GM12878 (cell line): ENCODE results near the gene THOC7. TPM values are rescaled to one million over a fixed set of nuclear protein-coding genes. Genes with fewer than 3 reads are reported as not detected.
A peak's percentile ranks its signal among the peaks of the same experiment; 100 is the strongest.

ENCODE experiments used
- CREM ChIP-seq: IDR thresholded peaks from 2 replicates; pipeline ENCODE4 v1.6.1; 2014; ENCODE audit warnings: antibody characterized with exemption, low read depth
- EGR1 ChIP-seq, 2 experiments: IDR thresholded peaks; 1 replicate in 1 of 2; 2 replicates in 1 of 2; pipeline ENCODE4 v1.6.1; 2011 to 2012; ENCODE audit warnings: low read depth in 2 of 2, low read length in 2 of 2, borderline replicate concordance in 1 of 2, mild to moderate bottlenecking in 1 of 2, moderate library complexity in 1 of 2
- GATAD2B ChIP-seq: fragments of 450-650 bp; conservative IDR thresholded peaks from 2 replicates; pipeline ENCODE4 v1.6.1; 2017; ENCODE audit warnings: low read depth, mild to moderate bottlenecking, moderate library complexity
- MTA2 ChIP-seq: fragments of 450-650 bp; IDR thresholded peaks from 2 replicates; pipeline ENCODE4 v1.6.1; 2016; ENCODE audit warnings: low read depth, mild to moderate bottlenecking, moderate library complexity
- NR2C2 ChIP-seq: IDR thresholded peaks from 2 replicates; pipeline ENCODE4 v1.6.1; 2011; ENCODE audit warnings: borderline replicate concordance, low read depth; ENCODE audit not compliant: control insufficient read depth, insufficient read length
- POLR2AphosphoS5 ChIP-seq: IDR thresholded peaks from 2 replicates; pipeline ENCODE4 v1.6.1; 2011; ENCODE audit warnings: mild to moderate bottlenecking, low read length, inconsistent platforms
- RB1 ChIP-seq: fragments of 450-650 bp; formaldehyde crosslinking; IDR thresholded peaks from 2 replicates; pipeline ENCODE4 v1.6.1; 2017; ENCODE audit warnings: mild to moderate bottlenecking, borderline replicate concordance
- SMAD5 ChIP-seq: IDR thresholded peaks from 2 replicates; pipeline ENCODE4 v1.6.1; 2016; ENCODE audit warnings: antibody characterized with exemption, low read depth
- TARDBP ChIP-seq: IDR thresholded peaks from 2 replicates; pipeline ENCODE4 v1.6.1; 2016; ENCODE audit warnings: borderline replicate concordance
- TCF3 ChIP-seq: IDR thresholded peaks from 2 replicates; pipeline ENCODE4 v1.6.1; 2012; ENCODE audit warnings: low read depth, mild to moderate bottlenecking, low read length, borderline replicate concordance; ENCODE audit not compliant: insufficient read depth
- ZBED1 ChIP-seq: IDR thresholded peaks from 2 replicates; pipeline ENCODE4 v1.6.1; 2016; ENCODE audit warnings: borderline replicate concordance
- polyA plus RNA-seq, 11 experiments: library from polyadenylated mRNA; depleted of rRNA in 4 of 11; unstranded in 6 of 11; stranded (reverse) in 5 of 11; fragments of >200 nt; fragmentation: Nextera tagmentation in 4 of 11; fragmentation: Illumina TruSeq in 1 of 11; extraction: Ambion mirVana in 4 of 11; extraction: Trizol in 1 of 11; gene quantifications; 1 replicate in 1 of 11; 2 replicates in 10 of 11; pipeline versions ENCODE4 v1.2.1 to v1.2.3, GENCODE V29; 2011 to 2016; ENCODE audit warnings: inconsistent platforms in 2 of 11, missing spikeins in 2 of 11, low read depth in 1 of 11
- total RNA-seq, 4 experiments: library from RNA; depleted of rRNA in 3 of 4; stranded (reverse); fragments of >200 nt in 3 of 4; fragmentation: Illumina TruSeq in 1 of 4; extraction: Trizol in 1 of 4; gene quantifications; 2 replicates each; pipeline versions ENCODE4 v1.2.1 to v1.2.3, GENCODE V29; 2013 to 2021
- TF ChIP-seq, protein P1 (sequence below): IDR thresholded peaks from 2 replicates; pipeline ENCODE4 v1.6.1; 2012; ENCODE audit warnings: improper control_type of control experiment, low read depth, low read length; ENCODE audit not compliant: insufficient replicate concordance
- TF ChIP-seq, protein P2 (sequence below): IDR thresholded peaks from 2 replicates; pipeline ENCODE4 v1.6.1; 2012; ENCODE audit warnings: low read length, inconsistent platforms
- TF ChIP-seq, protein P3 (sequence below): fragments of 450-650 bp; IDR thresholded peaks from 2 replicates; pipeline ENCODE4 v1.6.1; 2018; ENCODE audit warnings: borderline replicate concordance, mild to moderate bottlenecking; ENCODE audit not compliant: partially characterized antibody
- TF ChIP-seq, protein P4 (sequence below): fragments of 450-650 bp; conservative IDR thresholded peaks from 2 replicates; pipeline ENCODE4 v1.6.1; 2017; ENCODE audit warnings: mild to moderate bottlenecking, moderate library complexity

THOC7 gene
- total and polyA plus RNA-seq, 10 of the 15 experiments (the other 5 are each of a cell fraction or from before 2014, with no cell fraction given) = 61.7 to 269 (median 138) TPM

DNA sequence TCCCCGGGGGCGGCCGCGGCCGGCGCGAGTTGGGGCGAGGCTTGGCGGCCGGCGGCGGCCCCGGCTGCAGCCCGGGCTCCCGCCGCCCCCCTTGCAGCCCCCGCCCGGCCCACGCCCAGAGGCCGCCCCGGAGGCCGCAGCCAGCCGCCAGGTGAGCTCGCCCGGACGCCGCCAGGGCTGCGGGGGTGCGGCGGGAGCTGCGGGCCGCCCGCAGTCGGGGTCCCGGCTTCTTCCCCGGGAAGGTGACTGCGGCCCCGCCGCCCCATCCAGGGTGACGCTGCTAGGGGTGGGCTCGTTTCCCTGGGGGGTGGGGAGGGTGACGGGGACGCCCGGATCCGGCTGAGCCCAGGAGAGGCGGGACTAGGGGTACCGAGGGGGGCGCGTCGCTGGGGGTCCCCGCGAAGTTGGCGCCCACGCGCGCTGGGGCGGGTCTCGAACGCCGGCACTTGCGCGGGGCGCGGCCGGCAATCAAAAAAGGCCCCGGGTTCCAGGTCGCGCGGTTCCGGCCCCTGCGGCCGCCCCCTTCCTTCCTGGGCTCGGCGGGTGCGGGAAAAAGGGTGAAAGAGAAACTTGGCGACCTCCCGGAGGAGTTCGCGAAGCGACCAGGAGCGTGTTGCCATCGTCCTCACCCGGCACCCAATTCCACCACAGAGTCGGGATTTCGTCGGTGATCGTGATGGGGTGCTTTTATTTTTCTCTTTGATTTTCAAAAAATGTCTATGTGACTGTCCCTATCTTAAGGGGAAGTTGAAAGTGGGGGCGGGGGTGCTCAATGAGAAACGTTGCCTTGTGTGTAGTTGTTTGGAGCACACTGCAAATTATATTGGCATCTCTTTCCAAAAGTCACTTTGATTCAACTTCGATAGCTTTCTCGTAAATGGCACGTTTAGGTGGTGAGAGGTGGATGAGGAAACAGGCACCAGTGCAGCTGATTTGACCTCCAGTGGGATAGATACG lies 681 bp upstream of the THOC7 start (continued):
- TF ChIP-seq, protein P1, sequence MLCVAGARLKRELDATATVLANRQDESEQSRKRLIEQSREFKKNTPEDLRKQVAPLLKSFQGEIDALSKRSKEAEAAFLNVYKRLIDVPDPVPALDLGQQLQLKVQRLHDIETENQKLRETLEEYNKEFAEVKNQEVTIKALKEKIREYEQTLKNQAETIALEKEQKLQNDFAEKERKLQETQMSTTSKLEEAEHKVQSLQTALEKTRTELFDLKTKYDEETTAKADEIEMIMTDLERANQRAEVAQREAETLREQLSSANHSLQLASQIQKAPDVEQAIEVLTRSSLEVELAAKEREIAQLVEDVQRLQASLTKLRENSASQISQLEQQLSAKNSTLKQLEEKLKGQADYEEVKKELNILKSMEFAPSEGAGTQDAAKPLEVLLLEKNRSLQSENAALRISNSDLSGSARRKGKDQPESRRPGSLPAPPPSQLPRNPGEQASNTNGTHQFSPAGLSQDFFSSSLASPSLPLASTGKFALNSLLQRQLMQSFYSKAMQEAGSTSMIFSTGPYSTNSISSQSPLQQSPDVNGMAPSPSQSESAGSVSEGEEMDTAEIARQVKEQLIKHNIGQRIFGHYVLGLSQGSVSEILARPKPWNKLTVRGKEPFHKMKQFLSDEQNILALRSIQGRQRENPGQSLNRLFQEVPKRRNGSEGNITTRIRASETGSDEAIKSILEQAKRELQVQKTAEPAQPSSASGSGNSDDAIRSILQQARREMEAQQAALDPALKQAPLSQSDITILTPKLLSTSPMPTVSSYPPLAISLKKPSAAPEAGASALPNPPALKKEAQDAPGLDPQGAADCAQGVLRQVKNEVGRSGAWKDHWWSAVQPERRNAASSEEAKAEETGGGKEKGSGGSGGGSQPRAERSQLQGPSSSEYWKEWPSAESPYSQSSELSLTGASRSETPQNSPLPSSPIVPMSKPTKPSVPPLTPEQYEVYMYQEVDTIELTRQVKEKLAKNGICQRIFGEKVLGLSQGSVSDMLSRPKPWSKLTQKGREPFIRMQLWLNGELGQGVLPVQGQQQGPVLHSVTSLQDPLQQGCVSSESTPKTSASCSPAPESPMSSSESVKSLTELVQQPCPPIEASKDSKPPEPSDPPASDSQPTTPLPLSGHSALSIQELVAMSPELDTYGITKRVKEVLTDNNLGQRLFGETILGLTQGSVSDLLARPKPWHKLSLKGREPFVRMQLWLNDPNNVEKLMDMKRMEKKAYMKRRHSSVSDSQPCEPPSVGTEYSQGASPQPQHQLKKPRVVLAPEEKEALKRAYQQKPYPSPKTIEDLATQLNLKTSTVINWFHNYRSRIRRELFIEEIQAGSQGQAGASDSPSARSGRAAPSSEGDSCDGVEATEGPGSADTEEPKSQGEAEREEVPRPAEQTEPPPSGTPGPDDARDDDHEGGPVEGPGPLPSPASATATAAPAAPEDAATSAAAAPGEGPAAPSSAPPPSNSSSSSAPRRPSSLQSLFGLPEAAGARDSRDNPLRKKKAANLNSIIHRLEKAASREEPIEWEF = no peak
- TF ChIP-seq GATAD2B (peak; percentile 73), CREM (0 out of 2 replicates have a peak, but pooled peaks have one; percentile 9), TCF3 (peak; percentile 33; the same call in 1 of the 2 replicates), MTA2 (peak; percentile 18; the same call in 1 of the 2 replicates), SMAD5 (no peak), TARDBP (no peak), POLR2AphosphoS5 (peak; percentile 27; the same call in 1 of the 2 replicates), NR2C2 (no peak), EGR1 (IDR thresholded peaks at IDR 0.05; ENCODE audit: borderline replicate concordance in 1 of 2, low read depth in 2 of 2, low read length in 2 of 2) (peak in 1 of 2 experiments; percentile 54; a peak in 1 of 3 replicates), RB1 (no peak; the same call in 1 of the 2 replicates), ZBED1 (peak; percentile 45; the same call in 1 of the 2 replicates)
- TF ChIP-seq, protein P2, sequence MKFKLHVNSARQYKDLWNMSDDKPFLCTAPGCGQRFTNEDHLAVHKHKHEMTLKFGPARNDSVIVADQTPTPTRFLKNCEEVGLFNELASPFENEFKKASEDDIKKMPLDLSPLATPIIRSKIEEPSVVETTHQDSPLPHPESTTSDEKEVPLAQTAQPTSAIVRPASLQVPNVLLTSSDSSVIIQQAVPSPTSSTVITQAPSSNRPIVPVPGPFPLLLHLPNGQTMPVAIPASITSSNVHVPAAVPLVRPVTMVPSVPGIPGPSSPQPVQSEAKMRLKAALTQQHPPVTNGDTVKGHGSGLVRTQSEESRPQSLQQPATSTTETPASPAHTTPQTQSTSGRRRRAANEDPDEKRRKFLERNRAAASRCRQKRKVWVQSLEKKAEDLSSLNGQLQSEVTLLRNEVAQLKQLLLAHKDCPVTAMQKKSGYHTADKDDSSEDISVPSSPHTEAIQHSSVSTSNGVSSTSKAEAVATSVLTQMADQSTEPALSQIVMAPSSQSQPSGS = no peak
- TF ChIP-seq, protein P3, sequence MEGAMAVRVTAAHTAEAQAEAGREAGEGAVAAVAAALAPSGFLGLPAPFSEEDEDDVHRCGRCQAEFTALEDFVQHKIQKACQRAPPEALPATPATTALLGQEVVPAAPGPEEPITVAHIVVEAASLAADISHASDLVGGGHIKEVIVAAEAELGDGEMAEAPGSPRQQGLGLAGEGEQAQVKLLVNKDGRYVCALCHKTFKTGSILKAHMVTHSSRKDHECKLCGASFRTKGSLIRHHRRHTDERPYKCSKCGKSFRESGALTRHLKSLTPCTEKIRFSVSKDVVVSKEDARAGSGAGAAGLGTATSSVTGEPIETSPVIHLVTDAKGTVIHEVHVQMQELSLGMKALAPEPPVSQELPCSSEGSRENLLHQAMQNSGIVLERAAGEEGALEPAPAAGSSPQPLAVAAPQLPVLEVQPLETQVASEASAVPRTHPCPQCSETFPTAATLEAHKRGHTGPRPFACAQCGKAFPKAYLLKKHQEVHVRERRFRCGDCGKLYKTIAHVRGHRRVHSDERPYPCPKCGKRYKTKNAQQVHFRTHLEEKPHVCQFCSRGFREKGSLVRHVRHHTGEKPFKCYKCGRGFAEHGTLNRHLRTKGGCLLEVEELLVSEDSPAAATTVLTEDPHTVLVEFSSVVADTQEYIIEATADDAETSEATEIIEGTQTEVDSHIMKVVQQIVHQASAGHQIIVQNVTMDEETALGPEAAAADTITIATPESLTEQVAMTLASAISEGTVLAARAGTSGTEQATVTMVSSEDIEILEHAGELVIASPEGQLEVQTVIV = no peak
- TF ChIP-seq, protein P4, sequence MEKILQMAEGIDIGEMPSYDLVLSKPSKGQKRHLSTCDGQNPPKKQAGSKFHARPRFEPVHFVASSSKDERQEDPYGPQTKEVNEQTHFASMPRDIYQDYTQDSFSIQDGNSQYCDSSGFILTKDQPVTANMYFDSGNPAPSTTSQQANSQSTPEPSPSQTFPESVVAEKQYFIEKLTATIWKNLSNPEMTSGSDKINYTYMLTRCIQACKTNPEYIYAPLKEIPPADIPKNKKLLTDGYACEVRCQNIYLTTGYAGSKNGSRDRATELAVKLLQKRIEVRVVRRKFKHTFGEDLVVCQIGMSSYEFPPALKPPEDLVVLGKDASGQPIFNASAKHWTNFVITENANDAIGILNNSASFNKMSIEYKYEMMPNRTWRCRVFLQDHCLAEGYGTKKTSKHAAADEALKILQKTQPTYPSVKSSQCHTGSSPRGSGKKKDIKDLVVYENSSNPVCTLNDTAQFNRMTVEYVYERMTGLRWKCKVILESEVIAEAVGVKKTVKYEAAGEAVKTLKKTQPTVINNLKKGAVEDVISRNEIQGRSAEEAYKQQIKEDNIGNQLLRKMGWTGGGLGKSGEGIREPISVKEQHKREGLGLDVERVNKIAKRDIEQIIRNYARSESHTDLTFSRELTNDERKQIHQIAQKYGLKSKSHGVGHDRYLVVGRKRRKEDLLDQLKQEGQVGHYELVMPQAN = peak; percentile 39; the same call in 1 of the 2 replicates
